HK-2 (cell line): ENCODE results near the gene NUDT1.
"Not testable (repeated sequence)": the region's sequence is repeated elsewhere in the genome, so short reads cannot be mapped to it uniquely, and the experiment has no call there.

Source experiments
- DNase-seq: peaks from one replicate; pipeline ENCODE4 v3.0.0-alpha.2; 2018; ENCODE audit not compliant: unreplicated experiment

The NUDT1 gene

GRCh38 chr7:2269089-2269990 lies 27.3 kb downstream of the NUDT1 start:
- DNase-seq: not testable (repeated sequence)

DNA sequence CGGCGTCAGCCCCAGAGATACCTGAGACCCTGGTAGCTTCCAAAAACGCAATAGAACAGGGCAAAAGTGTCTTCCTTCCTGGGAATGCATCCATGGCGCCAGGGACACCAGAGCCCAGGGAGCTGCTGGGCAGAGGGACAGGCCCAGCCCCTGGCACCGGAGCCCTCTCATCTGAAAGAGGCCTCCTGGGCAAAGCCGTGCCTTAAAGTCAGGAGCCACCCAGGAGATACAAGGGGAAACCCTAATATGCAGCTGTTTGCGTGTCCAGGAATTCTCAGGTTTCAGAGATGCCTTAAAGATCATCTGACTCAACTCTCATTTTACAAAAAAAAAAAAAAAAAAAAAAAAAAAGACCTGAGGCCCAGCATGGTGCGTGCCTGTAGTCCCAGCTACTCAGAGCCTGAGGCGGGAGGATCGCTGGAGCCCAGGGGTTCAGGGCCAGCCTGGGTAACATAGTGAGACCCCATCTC lies 28.0 kb downstream of the NUDT1 start:
- no peak for DNase-seq

DNA sequence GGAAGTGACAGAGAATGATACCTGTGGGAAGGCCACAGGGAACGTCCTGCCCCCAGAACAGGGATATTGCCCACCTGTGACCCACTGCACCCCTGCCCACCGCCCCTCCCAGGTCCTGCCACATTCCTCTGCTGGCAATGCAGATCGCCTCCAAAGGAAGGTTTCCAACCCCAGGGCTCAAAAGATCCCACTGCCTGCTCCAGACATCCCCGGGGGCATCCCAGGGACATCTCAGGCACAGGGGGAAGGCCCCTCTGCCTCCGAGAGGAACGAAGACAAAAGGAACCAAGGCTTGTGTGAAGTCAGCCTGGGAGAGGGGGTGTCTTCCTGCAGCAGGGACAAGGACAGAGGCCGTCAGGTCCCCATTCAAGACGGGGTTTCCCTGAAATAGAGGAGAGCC lies 28.5 kb downstream of the NUDT1 start:
- DNase-seq: no peak

GRCh38 chr7:2271273-2272026 lies 29.4 kb downstream of the NUDT1 start:
- DNase-seq: no peak

DNA sequence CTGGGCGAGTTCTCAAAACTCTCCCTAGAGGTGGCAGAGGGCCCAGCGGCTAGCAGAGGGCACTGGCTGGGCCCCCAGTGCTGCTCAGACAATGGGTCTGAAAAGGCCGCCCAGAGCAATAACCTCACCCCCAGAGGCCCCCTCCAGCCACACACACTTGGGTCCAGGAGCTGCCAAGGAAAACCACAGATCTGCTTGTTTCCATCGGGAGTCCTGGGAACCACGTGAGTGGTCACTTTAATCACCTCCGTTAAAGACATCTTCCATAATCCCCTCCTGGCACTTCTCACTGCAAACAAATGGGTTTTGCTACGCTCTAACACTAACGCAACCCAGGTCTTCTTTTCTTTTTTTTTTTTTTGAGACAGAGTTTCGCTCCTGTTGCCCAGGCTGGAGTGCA lies 30.0 kb downstream of the NUDT1 start:
- no peak for DNase-seq

DNA sequence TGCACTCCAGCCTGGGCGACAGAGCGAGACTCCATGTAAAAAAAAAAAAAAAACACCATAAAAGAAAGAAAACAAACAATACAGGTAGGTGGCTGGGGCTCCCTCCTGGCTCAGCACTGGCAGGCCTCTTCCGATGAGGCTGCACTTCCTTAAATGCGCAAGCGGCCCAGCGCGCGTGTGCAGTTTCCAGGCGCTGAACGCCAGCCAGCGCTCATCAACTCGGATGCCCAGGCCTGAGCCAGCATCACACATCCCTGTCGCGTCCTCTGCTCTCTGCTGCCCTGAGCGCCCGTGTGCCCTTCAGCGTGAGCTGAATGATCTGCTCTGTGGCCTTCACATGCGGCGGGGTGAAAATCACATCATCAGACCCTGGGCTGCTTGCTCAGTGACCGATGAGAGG lies 31.8 kb downstream of the NUDT1 start:
- no peak for DNase-seq

- DNase-seq: no peak
Measured at GRCh38 chr7:2274666-2275065, 32.6 kb downstream of the NUDT1 start.

DNA sequence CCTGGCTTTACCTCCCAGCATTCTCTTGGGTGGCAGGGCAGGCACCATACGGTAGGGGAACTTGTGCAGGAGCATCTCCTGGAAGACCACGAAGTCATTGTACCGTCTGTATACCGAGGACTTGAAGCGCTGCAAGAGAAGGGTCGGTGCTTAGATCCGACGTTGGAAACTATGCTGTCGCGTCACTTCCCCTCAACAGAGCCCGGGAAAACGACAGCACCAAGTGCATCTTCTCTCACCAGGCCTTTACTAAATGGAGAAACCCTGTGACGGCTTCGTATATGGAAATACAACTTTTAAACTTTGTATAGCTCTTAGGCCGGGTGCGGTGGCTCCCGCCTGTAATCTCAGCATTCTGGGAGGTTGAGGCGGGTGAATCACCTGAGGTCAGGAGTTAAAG lies 33.1 kb downstream of the NUDT1 start:
- no peak for DNase-seq

DNA sequence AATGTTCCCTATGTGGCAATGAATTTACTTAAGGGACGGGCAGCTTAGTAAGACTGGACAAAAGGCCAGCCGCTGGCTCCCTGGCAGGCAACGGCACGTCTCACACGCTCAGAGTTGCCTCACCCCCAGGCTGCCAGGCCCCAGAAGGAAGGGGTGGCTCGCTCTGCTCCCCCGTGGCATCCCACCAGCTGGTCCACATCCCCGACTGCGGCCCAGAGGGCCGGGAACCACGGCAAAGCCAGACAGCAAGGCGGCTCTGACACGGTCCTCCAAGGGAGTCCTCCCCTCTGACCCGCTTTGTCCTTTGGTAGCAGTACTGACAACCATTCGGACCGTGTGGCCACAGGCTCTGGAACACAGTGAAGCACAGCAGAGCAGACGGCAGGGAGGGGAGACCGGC lies 34.1 kb downstream of the NUDT1 start:
- DNase-seq: no peak

GRCh38 chr7:2278026-2278425 lies 36.0 kb downstream of the NUDT1 start:
- DNase-seq: no peak

- DNase-seq: no peak
Measured at GRCh38 chr7:2279896-2280295, 37.9 kb downstream of the NUDT1 start.

DNA sequence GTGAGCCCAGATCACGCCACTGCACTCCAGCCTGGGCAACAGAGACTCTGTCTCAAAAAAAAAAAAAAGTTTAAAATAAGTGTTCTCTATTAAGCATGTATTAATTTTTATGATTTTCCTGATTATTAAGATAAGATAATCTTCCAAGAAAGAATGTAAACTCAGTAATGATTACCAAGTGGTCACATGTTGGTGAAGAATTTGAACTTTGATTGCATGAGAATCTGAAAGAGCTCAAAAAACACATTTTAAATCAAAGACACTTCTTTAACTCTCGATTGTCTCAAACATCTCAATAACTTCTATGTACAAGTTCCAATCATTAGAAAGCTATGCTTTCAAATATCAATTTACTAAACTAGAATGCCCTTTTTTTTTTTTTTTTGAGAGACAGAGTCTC lies 38.4 kb downstream of the NUDT1 start:
- DNase-seq: no peak

- no peak for DNase-seq
Measured at GRCh38 chr7:2281541-2281940, 39.5 kb downstream of the NUDT1 start.

- DNase-seq: no peak
Measured at GRCh38 chr7:2282185-2282751, 40.2 kb downstream of the NUDT1 start.

GRCh38 chr7:2283074-2283473 lies 41.0 kb downstream of the NUDT1 start:
- DNase-seq: no peak

DNA sequence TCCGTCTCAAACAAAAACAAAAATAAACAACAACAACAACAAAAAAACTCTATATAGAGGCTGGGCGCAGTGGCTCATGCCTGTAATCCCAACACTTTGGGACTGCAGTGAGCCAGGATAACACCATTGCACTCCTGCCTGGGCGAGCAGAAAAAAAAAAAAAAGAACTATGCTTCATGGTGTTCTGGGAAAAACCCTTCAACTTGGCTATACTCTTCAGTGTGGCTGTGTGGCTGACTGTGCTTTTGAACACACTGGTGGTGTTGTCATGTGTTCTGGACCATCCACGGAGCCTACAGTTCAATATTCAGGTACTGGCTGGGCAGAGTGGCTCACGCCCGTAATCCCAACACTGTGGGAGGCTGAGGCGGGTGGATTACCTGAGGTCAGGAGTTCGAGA lies 45.7 kb downstream of the NUDT1 start:
- DNase-seq: no peak

DNA sequence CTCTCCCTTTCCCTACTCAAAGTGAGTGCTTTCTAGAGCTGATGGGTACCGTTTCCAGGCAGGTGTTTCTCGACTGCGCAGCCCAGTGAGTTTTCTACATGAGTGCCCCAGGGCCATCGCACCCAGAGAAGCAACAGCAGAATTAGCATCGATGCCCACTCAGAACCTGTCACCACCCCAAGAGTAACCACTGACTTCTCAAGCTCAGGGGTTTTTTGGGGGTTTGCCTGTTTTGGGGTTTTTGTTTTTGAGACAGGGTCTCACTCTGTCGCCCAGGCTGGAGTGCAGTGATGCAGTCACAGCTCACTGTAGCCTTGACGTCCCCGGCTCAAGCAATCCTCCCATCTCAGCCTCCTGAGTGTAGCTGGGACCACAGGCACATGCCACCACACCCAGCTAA lies 46.5 kb downstream of the NUDT1 start:
- no peak for DNase-seq

- no peak for DNase-seq
Measured at GRCh38 chr7:2289111-2289586, 47.1 kb downstream of the NUDT1 start.

- no peak for DNase-seq
Measured at GRCh38 chr7:2289621-2290020, 47.6 kb downstream of the NUDT1 start.

DNA sequence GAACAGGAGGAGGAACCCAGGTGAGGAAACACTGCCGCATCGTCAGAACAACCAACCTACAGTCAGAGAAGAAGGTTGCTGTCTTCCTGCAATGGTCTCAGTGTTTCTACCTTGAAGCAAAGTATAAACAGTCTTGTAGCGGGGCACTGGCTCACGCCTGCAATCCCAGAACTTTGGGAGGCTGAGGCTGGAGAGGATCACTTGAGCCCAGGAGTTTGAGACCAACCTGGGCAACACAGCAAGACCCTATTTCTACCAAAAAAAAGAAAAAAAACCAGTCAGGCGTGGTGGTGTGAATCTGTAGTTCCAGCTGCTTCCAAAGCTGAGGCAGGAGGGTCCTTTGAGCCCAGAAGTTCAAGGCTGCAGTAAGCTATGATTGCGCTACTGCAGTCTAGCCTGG lies 48.9 kb downstream of the NUDT1 start:
- no peak for DNase-seq

- DNase-seq: no peak
Measured at GRCh38 chr7:2295936-2296620, 54.1 kb downstream of the NUDT1 start.

GRCh38 chr7:2296832-2297231 lies 54.8 kb downstream of the NUDT1 start:
- no peak for DNase-seq
